NCI-H510A (cell line): ENCODE results near the gene ADGRG3.

Experiments used
- DNase-seq: peaks from one replicate; lab custom pipeline; 2025; lab: John Stamatoyannopoulos, UW

The ADGRG3 gene

DNA sequence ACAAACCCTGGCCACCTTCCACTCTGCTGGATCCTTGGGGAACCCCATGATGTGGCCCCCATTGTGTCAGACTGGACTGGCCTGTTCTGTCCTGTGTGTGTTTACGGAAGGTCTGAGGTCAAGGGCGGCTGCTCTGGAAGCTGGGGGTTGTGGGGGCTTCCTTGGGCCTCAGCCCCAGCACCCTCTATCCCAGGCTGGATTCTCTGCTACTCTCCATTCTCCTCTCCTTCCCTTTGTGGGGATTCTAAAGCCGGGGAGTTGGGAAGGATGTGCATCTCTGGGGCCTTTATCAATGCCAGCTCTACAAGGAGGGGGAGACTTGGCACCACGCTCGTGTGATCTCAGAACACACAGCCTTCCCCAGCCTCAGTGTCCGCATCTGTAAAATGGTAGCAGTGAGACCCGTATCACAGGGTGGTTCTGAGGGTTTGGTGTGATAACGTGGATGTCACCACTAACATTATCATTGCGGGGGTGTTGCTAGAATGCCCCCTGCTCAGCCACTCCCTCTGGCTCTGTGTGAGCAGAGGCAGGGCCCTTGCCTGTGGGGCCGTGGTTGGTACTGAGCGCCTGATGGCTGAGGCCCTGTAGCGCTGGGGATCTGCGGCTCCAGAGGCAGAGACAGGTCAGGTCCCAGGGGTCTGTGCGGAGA, 21.6 kb upstream of the ADGRG3 start:
- DNase-seq, result no peak

DNA sequence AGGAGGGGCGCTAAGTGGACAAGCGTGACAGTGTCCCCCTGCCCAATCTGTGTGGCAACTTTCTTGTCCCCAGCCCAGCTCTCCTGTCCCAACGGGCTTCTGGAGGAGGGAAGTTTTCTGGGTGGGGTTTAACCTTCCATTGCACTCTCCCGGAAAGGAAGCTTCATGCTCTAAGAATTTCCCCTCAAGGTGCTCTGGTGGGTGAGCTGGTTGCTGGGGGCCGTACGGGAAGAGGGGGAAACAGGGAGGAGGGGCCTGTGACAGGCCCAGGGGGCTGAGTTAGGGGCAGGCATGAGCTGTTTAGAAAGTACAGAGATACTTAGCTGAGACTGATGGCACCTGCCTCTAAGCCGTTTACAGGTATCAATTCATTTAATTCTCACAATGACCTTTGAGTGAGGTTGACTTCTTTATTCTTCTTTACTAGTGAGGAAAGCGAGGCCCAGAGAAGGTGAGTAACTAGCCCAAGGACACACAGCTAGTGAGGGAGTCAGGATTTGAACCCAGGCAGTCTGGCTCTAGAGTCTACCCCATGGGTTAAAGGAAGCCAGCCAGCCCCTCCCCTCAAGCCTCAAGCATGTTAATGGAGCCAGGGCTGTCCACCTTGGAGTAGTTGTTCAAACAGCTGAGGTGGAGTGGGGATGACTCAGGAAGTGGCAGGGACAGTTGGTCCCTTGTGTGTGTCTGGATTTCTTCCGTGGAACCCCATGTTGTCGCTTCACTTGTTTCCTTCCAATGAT, 20.8 kb upstream of the ADGRG3 start:
- DNase-seq, result no peak

DNA sequence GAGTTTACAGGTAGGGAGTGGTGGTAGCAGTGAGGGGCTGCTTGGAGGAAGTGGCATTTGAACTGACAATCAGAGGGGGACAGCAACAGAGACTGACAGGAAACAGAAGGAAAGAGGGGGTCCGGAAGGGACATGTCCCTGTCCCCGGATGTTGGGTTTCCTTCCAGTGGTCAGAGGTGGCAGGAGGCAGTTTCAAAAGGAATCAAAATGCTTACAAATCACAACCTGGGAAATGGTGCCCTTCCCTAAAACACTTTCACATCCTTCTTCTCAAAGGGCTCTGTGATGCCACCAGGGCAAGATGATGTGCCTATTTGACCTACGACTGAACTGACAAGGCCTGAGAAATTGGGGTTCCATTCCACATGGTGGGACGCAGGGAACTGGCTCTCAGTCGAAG, 20.0 kb upstream of the ADGRG3 start:
- DNase-seq, result no peak

DNA sequence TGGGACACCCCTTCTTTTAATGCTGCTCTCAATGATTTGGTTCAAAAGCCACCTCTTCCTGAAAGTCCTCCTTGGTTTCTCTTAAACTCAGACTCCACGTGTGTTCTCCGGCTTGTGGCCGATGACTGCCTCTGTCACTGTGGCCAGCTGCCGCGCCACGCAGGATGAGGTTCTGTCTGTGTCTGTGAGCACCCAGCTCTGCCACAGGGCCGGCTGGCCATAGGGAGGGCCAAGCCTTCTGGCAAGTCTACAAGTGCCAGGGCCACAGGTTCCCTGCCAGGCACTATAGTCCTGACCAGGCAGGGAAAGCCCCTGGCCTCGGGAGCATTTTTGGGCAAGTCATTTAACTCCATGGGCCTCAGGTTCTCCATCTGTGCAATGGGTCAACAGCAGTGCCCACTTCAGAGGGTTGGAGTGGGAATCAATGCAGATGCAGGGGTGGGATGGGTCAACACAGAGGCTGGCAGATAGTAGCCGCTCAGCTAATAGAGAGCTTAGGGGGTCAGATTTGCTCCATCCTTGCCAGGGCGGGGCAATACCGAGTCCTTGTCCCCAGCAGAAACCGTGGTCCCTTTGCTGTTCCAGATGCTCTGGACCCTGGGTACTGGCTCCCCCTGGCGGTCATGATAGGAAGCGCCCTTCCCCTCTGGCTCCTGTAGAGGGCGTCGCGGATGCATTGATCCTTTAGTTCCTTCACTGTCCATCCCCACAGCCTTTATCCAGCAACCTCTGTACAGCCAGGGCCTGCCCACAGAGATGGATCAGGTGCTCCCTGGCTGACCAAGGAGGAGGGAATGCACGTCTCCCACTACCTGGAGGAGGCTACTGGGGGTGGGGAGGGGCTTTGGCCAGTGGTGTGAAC, 19.3 kb upstream of the ADGRG3 start:
- peak; percentile 35 for DNase-seq

DNA sequence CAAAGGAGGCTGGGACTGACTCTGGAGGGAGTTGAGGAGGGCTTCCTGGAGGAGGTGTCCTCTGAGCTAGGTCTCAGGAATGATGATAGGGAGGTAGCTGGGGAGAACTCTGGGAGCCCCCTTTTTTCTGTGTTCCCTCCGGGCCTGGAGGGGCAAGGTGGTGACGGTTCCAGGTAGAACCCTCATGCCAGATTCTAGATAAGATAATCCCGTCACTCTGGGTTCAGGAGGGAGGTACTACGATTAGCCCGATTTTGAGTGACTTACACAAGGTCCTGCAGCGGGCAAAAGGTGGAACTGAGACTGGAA, 18.7 kb upstream of the ADGRG3 start:
- DNase-seq, result no peak

DNA sequence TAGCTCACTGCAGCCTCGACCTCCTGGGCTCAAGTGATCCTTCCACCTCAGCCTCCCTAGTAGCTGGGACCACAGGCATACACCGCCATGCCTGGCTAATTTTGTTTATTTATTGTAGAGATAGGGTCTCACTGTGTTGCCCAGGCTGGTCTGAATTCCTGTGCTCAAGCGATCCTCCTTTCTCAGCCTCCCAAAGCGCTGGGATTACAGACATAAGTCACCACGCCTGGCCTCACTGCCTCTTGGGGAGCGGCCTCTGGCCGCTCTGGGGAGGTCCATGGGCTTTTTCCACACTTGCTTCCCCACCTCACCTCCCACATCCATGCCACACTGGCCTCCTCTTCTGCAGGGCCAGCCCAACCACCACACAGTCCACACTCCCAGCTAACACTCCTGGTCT, 18.3 kb upstream of the ADGRG3 start:
- no peak for DNase-seq

DNA sequence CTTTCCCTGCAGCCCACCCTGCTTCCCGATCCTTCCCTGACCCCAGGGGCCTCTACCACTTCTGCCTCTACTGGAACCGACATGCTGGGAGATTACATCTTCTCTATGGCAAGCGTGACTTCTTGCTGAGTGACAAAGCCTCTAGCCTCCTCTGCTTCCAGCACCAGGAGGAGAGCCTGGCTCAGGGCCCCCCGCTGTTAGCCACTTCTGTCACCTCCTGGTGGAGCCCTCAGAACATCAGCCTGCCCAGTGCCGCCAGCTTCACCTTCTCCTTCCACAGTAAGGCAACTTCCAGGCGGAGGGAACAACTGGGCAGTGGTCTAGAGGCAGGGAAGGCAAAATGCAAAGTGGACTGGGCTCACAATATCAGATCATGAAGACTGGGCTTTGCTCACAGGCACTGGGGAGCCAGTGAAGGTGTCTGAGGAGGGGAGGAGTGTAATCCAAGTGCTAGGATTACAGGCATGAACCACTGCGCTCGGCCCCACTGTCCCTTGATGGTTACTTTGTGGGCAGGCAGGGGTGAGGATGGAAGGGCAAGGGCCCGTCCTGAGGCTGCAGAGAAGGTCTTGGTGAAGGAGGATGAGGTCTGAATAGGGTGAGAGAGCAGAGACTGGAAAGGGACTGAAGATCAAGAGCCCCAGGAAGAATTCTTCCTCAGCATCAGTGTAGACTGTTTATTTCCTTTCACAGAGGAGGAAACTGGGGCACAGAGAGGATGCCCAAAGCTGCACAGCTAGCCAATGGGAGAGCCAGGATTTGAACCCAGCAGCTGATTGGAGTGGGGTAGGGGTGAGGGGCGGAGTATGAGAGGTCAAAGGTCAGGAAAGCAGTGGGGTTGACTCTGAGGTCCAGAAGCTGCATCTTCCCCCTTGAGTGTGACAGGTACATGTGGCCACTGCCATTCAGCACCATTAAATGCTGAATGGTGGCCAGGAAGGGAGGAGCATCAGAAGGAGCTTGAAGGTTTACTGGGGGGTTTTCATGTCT, 16.5 kb upstream of the ADGRG3 start:
- no peak for DNase-seq

DNA sequence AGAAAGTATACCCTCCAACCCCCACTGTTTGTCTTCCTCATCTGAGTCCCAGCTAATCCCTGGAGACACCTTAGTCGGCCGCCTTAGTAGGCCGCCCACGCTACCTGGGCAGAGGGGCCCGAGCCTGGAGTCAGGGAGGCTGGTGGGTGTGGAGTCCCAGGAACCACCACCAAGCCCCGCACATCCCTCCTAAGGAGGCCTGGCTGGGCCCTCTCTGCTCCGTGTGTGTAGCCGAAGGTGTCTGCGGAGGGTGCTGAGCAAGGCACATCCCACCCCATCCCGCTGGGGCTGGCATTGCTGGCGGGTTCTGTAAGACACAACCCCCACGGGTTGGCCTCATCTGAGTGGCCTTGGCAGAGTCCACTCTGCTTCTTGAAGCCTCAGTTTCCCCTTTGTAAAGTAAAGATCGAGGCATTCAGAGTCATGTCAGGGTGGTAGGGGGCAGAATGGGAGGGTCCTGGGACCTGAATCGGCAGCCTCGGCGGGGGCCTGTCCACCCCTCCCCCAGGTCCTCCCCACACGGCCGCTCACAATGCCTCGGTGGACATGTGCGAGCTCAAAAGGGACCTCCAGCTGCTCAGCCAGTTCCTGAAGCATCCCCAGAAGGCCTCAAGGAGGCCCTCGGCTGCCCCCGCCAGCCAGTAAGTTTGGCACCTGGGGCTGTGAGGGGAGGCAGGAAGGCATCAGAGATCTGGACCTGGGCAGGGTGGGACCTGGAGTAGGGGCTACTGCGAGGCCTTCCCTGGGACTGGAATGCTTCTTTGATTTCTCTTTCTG, 15.2 kb upstream of the ADGRG3 start:
- no peak for DNase-seq

DNA sequence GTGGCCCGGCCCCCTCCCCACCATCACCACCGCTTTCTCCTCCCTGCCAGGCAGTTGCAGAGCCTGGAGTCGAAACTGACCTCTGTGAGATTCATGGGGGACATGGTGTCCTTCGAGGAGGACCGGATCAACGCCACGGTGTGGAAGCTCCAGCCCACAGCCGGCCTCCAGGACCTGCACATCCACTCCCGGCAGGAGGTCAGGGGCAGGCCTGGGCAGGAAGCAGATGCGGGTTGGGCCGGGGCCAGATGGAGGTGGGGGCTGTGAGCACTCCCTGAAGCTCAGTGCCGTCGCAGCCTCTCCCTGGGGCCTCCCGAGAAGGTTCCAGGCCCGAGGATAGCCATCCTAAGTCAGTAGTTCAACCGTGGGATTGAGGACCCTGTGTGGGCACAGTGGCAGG, 14.2 kb upstream of the ADGRG3 start:
- DNase-seq, result peak; percentile 31

DNA sequence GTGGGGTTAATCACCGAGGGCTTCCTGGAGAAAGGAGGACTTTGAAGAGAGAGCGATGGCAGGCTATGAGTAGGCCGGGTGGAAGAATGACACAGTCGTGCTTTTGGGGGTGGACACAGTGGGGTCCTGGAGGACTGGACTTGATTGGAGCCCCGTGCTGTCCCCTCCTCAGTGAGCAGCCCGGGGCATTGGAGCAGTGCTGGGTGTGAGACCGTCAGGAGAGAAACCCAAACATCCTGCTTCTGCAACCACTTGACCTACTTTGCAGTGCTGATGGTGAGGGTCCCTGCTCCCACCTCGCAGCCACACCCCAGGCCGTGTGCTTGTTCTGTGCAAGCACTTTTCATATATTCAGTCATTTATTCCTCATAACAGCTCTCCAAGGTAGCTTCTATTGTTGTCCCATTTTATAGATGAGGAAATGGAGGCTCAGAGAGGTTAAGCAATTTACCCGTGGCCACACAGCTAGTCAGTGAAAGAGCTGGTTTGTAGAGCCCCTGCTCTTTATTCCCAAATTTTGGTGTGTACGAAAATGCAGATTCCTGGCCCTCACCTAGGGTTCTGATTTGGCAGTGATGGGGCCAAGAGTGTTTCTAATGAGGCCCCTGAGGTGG, 11.7 kb upstream of the ADGRG3 start:
- no peak for DNase-seq

DNA sequence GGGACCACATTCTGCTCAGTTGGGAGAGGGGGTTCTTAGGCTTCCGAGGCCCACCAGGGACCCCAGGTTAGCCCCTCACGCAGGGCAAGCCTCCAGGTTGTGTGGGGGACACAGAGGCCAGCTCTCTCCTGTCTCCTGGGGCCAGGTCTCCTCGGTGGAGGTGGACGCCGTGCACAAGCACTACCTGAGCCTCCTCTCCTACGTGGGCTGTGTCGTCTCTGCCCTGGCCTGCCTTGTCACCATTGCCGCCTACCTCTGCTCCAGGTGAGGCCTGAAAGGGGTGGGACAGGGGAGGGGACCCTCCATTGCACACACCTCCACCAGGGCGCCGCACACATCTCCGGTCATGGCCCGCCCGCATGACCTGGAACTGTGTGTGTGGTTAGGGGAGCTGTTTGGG, 10.9 kb upstream of the ADGRG3 start:
- no peak for DNase-seq

DNA sequence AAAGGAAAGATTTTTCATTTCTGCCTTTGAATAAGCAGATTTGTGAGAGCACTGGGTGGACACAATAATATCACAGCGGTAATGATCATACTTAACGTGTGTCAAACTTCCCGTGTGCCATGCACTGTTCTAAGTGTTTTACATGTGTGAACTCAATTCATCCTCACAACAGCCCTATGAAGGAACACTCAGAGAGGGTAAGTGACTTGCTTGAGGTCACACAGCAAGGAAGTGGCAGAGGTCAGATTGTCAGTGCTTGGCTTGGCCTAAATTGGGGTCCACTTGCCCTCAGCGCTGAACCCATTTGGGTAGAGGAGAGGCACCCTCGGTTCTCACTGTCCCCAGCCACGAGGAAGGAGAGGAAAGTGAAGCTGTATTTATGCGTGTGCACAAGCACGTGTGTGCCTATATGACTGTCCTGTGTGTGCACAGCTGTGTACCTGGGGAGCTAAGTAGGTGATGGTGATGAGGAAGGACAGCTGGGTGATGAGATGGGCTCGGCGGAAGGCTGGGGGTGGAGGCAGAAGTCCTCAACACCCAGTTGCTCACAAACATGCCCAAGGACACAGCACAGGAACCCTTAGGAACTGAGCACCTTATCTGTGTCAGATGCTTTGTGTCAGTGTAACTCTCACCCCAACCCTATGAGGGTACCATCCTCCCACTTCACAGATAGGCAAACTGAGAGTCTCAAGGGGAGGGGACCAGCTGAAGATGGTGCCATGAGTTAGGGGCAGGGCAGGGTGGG, 9.8 kb upstream of the ADGRG3 start:
- no peak for DNase-seq

DNA sequence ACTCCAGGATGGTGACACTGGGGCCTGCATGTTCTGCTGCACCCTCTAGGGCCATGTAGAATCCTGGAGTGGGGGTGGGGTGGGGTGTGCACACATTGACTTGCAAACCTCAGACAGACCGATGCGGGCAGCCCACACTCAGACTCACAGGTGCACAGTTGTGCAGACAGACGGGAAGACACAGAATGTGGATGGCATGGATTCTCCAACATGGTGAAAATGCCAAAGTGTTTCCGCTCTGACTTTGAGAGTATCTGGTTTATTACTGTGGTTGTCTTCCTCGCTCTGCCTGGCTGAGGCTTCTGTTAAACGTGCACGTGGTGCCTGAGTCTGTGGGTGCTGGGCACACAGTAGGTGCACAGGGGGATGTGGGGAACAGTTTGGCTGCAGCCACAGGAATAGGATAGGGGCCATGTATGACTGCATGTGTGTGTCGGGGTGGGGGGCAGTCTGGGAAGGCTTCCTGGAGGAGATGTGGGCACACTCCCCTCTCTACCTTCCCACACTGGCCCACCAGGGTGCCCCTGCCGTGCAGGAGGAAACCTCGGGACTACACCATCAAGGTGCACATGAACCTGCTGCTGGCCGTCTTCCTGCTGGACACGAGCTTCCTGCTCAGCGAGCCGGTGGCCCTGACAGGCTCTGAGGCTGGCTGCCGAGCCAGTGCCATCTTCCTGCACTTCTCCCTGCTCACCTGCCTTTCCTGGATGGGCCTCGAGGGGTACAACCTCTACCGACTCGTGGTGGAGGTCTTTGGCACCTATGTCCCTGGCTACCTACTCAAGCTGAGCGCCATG, 9.0 kb upstream of the ADGRG3 start:
- no peak for DNase-seq

DNA sequence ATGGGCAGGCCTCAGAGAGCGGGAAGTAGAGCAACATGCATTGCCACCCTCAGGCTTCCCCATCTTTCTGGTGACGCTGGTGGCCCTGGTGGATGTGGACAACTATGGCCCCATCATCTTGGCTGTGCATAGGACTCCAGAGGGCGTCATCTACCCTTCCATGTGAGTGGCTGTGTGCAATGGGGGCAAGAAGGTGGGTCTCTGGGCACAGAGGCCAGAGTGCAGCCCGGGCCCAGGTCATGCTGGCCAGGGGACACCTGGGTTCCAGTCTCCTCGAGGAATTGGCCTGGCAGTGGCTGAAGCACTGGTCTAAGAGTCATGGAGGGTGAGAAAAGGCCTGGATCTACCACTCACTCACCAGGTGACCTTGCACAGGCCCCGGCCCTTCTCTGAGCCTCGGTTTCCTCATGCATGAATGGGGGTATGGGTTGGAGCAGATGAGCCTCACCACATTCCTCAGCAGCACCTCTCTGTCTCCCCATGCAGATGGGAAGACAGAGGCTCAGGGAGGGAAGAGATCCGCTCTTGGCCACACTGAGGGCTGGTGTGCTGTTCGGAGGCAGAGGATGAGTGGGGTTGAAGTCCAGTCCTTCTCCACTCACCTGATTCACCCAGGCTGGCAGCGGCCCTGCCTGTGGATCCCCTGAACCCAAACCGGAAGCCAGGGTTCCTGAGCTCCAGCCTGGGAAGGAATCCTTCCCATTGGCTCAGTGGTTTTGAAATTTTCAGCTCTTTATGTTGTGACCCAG, 7.2 kb upstream of the ADGRG3 start:
- DNase-seq, result no peak

DNA sequence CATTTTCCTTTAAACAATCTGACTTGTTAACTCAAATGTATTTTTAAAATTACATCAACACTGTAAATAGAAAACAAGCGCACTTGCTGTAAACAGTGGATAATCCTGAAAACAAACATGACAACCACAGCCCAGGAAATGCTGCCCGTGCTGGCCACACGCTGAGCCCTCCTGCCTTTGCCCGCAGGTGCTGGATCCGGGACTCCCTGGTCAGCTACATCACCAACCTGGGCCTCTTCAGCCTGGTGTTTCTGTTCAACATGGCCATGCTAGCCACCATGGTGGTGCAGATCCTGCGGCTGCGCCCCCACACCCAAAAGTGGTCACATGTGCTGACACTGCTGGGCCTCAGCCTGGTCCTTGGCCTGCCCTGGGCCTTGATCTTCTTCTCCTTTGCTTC, 6.6 kb upstream of the ADGRG3 start:
- DNase-seq, result no peak

DNA sequence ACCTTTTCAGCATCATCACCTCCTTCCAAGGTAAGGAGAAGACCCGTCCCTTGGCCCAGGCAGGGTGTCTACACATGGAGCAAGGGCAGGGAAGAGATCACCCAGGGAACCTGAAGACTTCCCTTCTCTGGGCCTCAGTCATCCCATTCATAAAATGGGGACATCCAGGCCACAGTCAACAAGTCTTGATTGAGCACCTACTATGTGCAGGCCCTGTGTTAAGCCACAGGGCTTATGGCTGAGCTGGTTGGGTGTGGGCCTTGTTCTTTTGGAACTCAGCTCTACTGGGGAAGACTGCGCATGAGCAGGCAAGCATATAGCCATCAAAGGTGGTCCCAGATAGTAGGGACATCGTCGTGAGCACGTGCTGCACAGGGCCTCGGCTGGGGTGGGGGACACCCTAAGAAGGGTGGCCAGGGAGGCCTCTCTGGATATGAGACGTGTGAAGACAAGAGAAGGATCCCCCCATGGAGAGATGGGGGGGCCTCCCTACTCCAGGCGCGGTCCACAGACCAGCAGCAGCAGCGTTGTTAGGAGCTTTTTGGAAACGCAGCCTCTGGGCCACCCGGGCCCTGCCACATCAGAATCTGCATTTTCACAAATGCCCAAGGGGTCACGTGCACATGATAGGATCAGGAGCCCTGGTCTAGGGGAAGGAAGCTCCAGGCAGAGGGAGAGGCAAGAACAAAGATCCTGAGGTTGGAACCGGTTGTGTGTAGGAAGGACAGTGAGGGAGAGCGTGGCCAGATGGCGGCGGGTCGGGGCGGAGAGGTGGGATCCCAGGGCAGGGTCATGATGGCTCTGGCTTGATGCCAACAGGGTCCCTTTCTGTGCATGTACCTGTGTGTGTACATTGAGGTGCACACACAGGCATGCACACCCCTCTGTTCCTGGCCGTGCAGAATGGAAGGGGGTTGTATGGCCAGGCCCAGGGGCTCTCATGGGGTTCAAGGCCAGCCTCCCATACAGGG, 5.9 kb upstream of the ADGRG3 start:
- DNase-seq, result no peak

DNA sequence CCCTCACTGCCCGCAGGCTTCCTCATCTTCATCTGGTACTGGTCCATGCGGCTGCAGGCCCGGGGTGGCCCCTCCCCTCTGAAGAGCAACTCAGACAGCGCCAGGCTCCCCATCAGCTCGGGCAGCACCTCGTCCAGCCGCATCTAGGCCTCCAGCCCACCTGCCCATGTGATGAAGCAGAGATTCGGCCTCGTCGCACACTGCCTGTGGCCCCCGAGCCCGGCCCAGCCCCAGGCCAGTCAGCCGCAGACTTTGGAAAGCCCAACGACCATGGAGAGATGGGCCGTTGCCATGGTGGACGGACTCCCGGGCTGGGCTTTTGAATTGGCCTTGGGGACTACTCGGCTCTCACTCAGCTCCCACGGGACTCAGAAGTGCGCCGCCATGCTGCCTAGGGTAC, 4.7 kb upstream of the ADGRG3 start:
- DNase-seq, result no peak
